Endothelial cell of umbilical vein (primary cell): Measurements from ENCODE around the gene SPAG7. TPM values are rescaled to one million over a fixed set of nuclear protein-coding genes. Genes with fewer than 3 reads are reported as not detected.

Experiments
- BruUV-seq: library from RNA; stranded (reverse); fragments of 400-500 nt; replicated peaks from 2 replicates; lab custom pipeline; 2021; lab: Mats Ljungman, UMichigan
- CTCF ChIA-PET: fragments of 300-600, 350-600 bp; sonication (Branson Sonifier 250); formaldehyde crosslinking; loops from one replicate; lab custom pipeline; 2021; ENCODE audit warnings: antibody characterized with exemption, inconsistent platforms; lab: Charles Lee
- POLR2A ChIA-PET: fragments of 300-600, 350-600 bp; sonication (Branson Sonifier 250); formaldehyde crosslinking; loops from one replicate; lab custom pipeline; 2021; ENCODE audit warnings: antibody characterized with exemption, inconsistent platforms; lab: Charles Lee
- DNase-seq: peaks from one replicate; pipeline ENCODE4 v3.0.0-alpha.2; 2011; ENCODE audit warnings: low read depth, low spot score
- FAIRE-seq: peaks from 2 replicates; lab custom pipeline; 2011; peaks lifted over from hg19 to GRCh38; lab: Jason Lieb, UNC
- H2AFZ ChIP-seq: 2 replicates; pipeline ENCODE4 v1.6.0; 2012; ENCODE audit warnings: low read depth, low read length, control low read depth, inconsistent platforms
- H3K27ac ChIP-seq: 2 replicates; pipeline ENCODE4 v1.5.1; 2011; ENCODE audit warnings: low read depth, mild to moderate bottlenecking, control low read depth, low read length, moderate library complexity; ENCODE audit not compliant: insufficient read depth
- H3K27me3 ChIP-seq, 2 experiments: 2 replicates each; pipeline versions ENCODE4 v1.6.0 to v1.6.1; 2011; ENCODE audit warnings: low read length in 2 of 2, mixed read lengths in 1 of 2; ENCODE audit not compliant: control insufficient read depth in 2 of 2, insufficient read depth in 2 of 2
- H3K36me3 ChIP-seq, 2 experiments: 2 replicates in 1 of 2; 3 replicates in 1 of 2; pipeline ENCODE4 v1.5.1; 2011; ENCODE audit warnings: low read length in 2 of 2, mild to moderate bottlenecking in 1 of 2, moderate library complexity in 1 of 2; ENCODE audit not compliant: control insufficient read depth in 2 of 2, insufficient read depth in 2 of 2; ENCODE audit errors: extremely low read depth in 1 of 2
- H3K4me1 ChIP-seq: 3 replicates; pipeline ENCODE4 v1.5.1; 2011; ENCODE audit warnings: mild to moderate bottlenecking, low read length; ENCODE audit not compliant: control insufficient read depth, insufficient read depth; ENCODE audit errors: extremely low read depth
- H3K4me2 ChIP-seq: 2 replicates; pipeline ENCODE4 v1.6.1; 2011; ENCODE audit warnings: low read length, control low read depth, mixed read lengths; ENCODE audit not compliant: insufficient read depth
- H3K4me3 ChIP-seq, 3 experiments: fragments of 200-600 bp in 1 of 3; sonication (generic), shearing (Covaris generic) in 1 of 3; replicated peaks in 1 of 3; 2 replicates each; pipeline ENCODE4 v1.5.1; 2011 to 2016; ENCODE audit warnings: control low read depth in 3 of 3, low read length in 3 of 3, mild to moderate bottlenecking in 2 of 3, inconsistent platforms in 1 of 3, low read depth in 1 of 3, moderate library complexity in 1 of 3; ENCODE audit not compliant: insufficient read depth in 1 of 3
- H3K79me2 ChIP-seq: 2 replicates; pipeline ENCODE4 v1.6.0; 2012; ENCODE audit warnings: low read length, inconsistent platforms; ENCODE audit not compliant: control insufficient read depth, insufficient read depth
- H3K9ac ChIP-seq: replicated peaks from 2 replicates; pipeline ENCODE3; 2011; ENCODE audit warnings: low read length, control low read depth; ENCODE audit not compliant: insufficient read depth; ENCODE audit errors: extremely low read depth
- H3K9me1 ChIP-seq: replicated peaks from 3 replicates; pipeline ENCODE4 v1.6.0; 2011; ENCODE audit warnings: mild to moderate bottlenecking, low read length; ENCODE audit not compliant: control insufficient read depth, insufficient read depth; ENCODE audit errors: extremely low read depth
- H3K9me3 ChIP-seq: replicated peaks from 2 replicates; pipeline ENCODE4 v1.5.1; 2012; ENCODE audit warnings: low read length, inconsistent platforms; ENCODE audit not compliant: control insufficient read depth, insufficient read depth
- H4K20me1 ChIP-seq: replicated peaks from 2 replicates; pipeline ENCODE3; 2011; ENCODE audit warnings: mild to moderate bottlenecking, low read length; ENCODE audit not compliant: control insufficient read depth, insufficient read depth; ENCODE audit errors: extremely low read depth
- CTCF ChIP-seq, 2 donors: IDR thresholded peaks; 1 replicate in 1 of 2; 2 replicates in 1 of 2; pipeline ENCODE4 v1.5.1; 2011; ENCODE audit warnings: low read length in 2 of 2, mild to moderate bottlenecking in 2 of 2, moderate library complexity in 2 of 2, control low read depth in 1 of 2, inconsistent platforms in 1 of 2, low read depth in 1 of 2; ENCODE audit not compliant: insufficient read depth in 1 of 2; ENCODE audit errors: extremely low read depth in 1 of 2
- EZH2 ChIP-seq: IDR thresholded peaks from 2 replicates; pipeline ENCODE4 v1.6.1; 2012; ENCODE audit warnings: borderline replicate concordance, low read depth, mild to moderate bottlenecking, moderate library complexity, low read length, inconsistent platforms; ENCODE audit not compliant: severe bottlenecking
- FOS ChIP-seq: IDR thresholded peaks from 2 replicates; pipeline ENCODE4 v1.6.1; 2011; ENCODE audit warnings: mild to moderate bottlenecking, low read length, moderate library complexity, borderline replicate concordance; ENCODE audit not compliant: insufficient read depth
- GATA2 ChIP-seq: IDR thresholded peaks from 2 replicates; pipeline ENCODE4 v1.7.0; 2011; ENCODE audit warnings: low read depth, mild to moderate bottlenecking, moderate library complexity, mixed read lengths, low read length; ENCODE audit not compliant: insufficient read length, insufficient read depth
- JUN ChIP-seq: IDR thresholded peaks from 2 replicates; pipeline ENCODE4 v1.6.1; 2011; ENCODE audit warnings: borderline replicate concordance, low read depth; ENCODE audit not compliant: insufficient read length, insufficient read depth
- MAX ChIP-seq: IDR thresholded peaks from 2 replicates; pipeline ENCODE4 v1.6.1; 2011; ENCODE audit not compliant: insufficient read depth, insufficient read length
- MYC ChIP-seq: IDR thresholded peaks from one replicate; pipeline ENCODE4 v1.6.1; 2011; ENCODE audit warnings: mild to moderate bottlenecking, low read depth, low read length
- POLR2A ChIP-seq: IDR thresholded peaks from 2 replicates; pipeline ENCODE4 v1.6.1; 2012; ENCODE audit warnings: low read depth, mild to moderate bottlenecking, control low read depth, low read length
- POLR2AphosphoS5 ChIP-seq: IDR thresholded peaks from 2 replicates; pipeline ENCODE4 v1.6.1; 2012; ENCODE audit warnings: low read depth, mild to moderate bottlenecking, control low read depth, low read length, moderate library complexity; ENCODE audit not compliant: insufficient read depth
- dilution Hi-C: fragments of 300-500 bp; cut with MboI; formaldehyde crosslinking; loops from one replicate; pipeline ENCODE4 v1.15.0; 2019; ENCODE audit warnings: low sequenced_read_pairs; ENCODE audit not compliant: extremely low pct_ligation_motif_present
- intact Hi-C: fragments of 100-400 bp; cut with micrococcal nuclease; formaldehyde crosslinking; loops from one replicate; pipeline ENCODE4 v1.10.0; 2022
- polyA plus RNA-seq, 4 experiments: library from polyadenylated mRNA; depleted of rRNA in 3 of 4; stranded (reverse) in 3 of 4; unstranded in 1 of 4; fragments of >200 nt; gene quantifications; 2 replicates each; pipeline versions ENCODE4 v1.2.1 to v1.2.3, GENCODE V29; 2011 to 2012; ENCODE audit warnings: missing spikeins in 1 of 4
- total RNA-seq: library from RNA; stranded (reverse); gene quantifications from 2 replicates; pipeline ENCODE4 v1.2.3, GENCODE V29; 2021

Gene SPAG7
- total and polyA plus RNA-seq, 2 donors (not counting 3 experiments of a cell fraction or from before 2014, with no cell fraction given) = 68.6 to 75.2 TPM

DNA sequence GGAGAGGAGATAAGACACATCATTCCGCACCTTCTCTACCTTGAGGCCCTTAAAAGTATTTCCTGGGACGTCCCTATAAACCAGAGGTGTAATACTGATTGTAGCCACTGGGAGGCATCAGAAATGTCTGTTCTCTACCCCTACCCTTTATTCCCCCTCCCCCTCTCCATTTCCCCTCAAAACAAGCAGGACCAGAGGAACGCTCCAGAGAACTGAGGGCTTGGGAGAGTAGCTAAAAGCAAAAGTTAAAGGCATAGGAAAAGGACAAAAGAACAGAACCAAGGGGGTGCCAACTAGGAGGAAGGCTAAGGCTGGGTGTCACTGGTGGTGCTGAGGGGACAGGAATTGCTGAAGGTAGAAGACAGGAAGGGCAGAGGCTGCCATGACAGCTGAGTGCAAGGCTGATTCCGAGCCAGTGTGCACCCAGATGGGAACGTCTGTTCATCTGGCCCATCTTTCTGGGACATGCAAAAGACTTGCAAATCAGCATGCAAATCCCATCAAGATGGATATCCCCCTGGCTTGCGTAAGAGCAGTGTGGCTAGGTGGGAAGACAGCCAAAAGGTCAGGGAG, 13.1 kb upstream of the SPAG7 start:
- ChIA-PET CTCF (interaction anchor here (0.6 to 3.0 kb wide), 11 partner anchors 9 to 82 kb away, joined by 3 to 20 read pairs (median 4); partner anchors contain the start of genes INCA1, KIF1C and SPAG7), POLR2A (no interaction called here)
- Histone ChIP-seq H3K9me3 (no peaks in the 10 kb centered on the region), H2AFZ (no peak overlapping the region), H3K27ac (no peak overlapping the region), H3K4me2 (no peak overlapping the region), H3K4me3 (no peak overlapping the region), H4K20me1 (no peaks in the 10 kb centered on the region), H3K9me1 (no peaks in the 10 kb centered on the region), H3K36me3 (peaks cover 21 to 48% of the 10 kb centered on the region in 2 experiments), H3K27me3 (no peaks in the 10 kb centered on the region), H3K79me2 (peaks cover 10% of the 10 kb centered on the region), H3K4me1 (peaks cover 8% of the 10 kb centered on the region), H3K9ac (no peak overlapping the region)
- peak; percentile 47 to 58 for TF ChIP-seq CTCF (IDR thresholded peaks at IDR 0.05; ENCODE audit: extremely low read depth in 1 of 2, insufficient read depth in 1 of 2, low read depth in 1 of 2, low read length in 2 of 2)
- no peak for TF ChIP-seq POLR2A
- intact Hi-C loops (loop anchor here (1.0 kb wide), 1 partner anchor 82 kb away; no protein-coding TSS in a partner anchor), dilution Hi-C loops (no loop called here)
- no TSS peak for BruUV-seq
- peak; percentile 64 for DNase-seq
- FAIRE-seq = peak; percentile 93

- no peaks in the 10 kb centered on the region for H4K20me1 ChIP-seq
- no peak for FAIRE-seq
- DNase-seq = no peak
- peaks cover 19 to 54% of the 10 kb centered on the region in 2 experiments for H3K36me3 ChIP-seq
- no peaks in the 10 kb centered on the region for H3K9me3 ChIP-seq
- H3K27me3 ChIP-seq = no peaks in the 10 kb centered on the region
- H3K4me2 ChIP-seq = no peak overlapping the region
- CTCF ChIA-PET = interaction anchor here (1.3 to 3.0 kb wide), 3 partner anchors 9 to 70 kb away, joined by 6 to 14 read pairs (median 10); partner anchors contain the start of gene CAMTA2
- H3K9me1 ChIP-seq = no peaks in the 10 kb centered on the region
- POLR2A ChIA-PET = no interaction called here
- no peak for TF ChIP-seq POLR2AphosphoS5
- TF ChIP-seq CTCF (IDR thresholded peaks at IDR 0.05; ENCODE audit: extremely low read depth in 1 of 2, insufficient read depth in 1 of 2, low read depth in 1 of 2, low read length in 2 of 2) = no peak
- no peak for TF ChIP-seq JUN
- no peak for TF ChIP-seq MYC
- TF ChIP-seq EZH2 = no peak
- TF ChIP-seq GATA2 = no peak
- no peak for TF ChIP-seq POLR2A
- no peak for TF ChIP-seq FOS
- no peak for TF ChIP-seq MAX
- no peak overlapping the region for H3K27ac ChIP-seq
- dilution Hi-C loops = no loop called here
- intact Hi-C loops = no loop called here
- no peak overlapping the region for H3K4me3 ChIP-seq
- H3K79me2 ChIP-seq = no peaks in the 10 kb centered on the region
- H3K4me1 ChIP-seq = peaks cover 6% of the 10 kb centered on the region
- no peak overlapping the region for H2AFZ ChIP-seq
- no TSS peak for BruUV-seq
- H3K9ac ChIP-seq = no peak overlapping the region
These were observed 11.1 kb upstream of the SPAG7 start for GRCh38 chr17:4978726-4979125.
